ENCODE data around the gene MGLL. TPM values are rescaled to one million over a fixed set of nuclear protein-coding genes. Genes with fewer than 3 reads are reported as not detected.

The MGLL gene
- total and polyA plus RNA-seq, 8 donors, result 10.5 to 118 (median 37.9) TPM

DNA sequence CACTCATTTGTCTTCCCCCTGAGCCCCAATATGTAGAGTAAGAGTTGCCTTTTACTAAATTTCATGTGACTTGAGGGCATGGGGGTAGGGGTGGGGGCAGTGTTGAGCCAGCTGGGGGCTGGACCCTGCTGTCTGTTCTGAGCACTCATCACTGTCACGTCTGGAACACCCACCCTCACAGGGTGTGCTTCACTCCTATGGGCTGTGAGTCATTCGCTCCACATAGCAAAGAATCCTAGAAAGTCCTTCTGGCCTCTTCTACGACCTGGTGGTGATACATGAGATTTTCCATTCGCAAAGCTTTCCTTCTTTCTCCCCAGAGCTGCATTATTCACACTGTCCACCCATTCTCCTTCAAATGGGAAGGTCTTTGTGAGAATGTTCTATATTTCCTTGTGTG lies 43.6 kb upstream of the MGLL start:
- Histone ChIP-seq H3K9me3 (no peaks in the 10 kb centered on the region), H3K36me3 (no peaks in the 10 kb centered on the region), H3K27me3 (no peaks in the 10 kb centered on the region), H3K4me3 (no peak overlapping the region), H3K4me1 (no peaks in the 10 kb centered on the region), H3K27ac (no peak overlapping the region)
- intact Hi-C loops (cut with DNase I; ENCODE audit: low total_unique reads), result no loop called here
- WGBS, 5 donors, result 74 to 80% (median 77%) methylated on average over 4 of the region's 4 CpGs
- no peak for DNase-seq
- no peak for TF ChIP-seq POLR2A (IDR thresholded peaks at IDR 0.05)
- no peak for TF ChIP-seq EP300 (IDR thresholded peaks at IDR 0.05)
- no peak for TF ChIP-seq CTCF (IDR thresholded peaks at IDR 0.05)
- no peak for TF ChIP-seq POLR2AphosphoS5 (IDR thresholded peaks at IDR 0.05)

DNA sequence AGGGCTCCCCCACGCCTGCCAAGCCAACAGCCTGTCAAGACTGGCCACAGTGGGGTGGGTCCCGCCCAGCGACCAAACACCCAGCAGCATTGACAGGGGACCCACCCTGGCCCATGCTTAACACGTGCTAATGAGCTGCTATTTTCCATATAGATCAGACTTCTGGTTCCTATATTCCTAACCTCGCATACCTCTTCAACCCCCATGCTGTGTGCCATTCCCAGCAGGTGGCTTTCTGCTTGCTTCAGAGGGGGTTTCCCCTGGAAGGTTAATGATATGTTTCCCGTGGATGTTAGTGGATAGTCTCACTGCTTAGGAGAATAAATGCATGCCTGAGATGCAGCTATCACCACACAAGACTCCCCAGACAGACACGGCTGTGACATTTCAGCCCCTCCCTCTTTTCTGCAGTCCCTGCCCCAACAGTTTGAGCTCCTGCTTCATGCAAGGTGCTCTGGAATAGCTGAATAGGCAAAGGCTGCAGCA lies 37.9 kb upstream of the MGLL start:
- DNase-seq, result no peak
- TF ChIP-seq POLR2A (IDR thresholded peaks at IDR 0.05) (no peak), CTCF (IDR thresholded peaks at IDR 0.05) (no peak)
- H3K36me3 ChIP-seq, result no peaks in the 10 kb centered on the region
- 49 to 54% (median 52%) methylated on average over 7 of the region's 7 CpGs for WGBS, 5 donors
- H3K4me1 ChIP-seq, result no peaks in the 10 kb centered on the region
- intact Hi-C loops (cut with DNase I; ENCODE audit: low total_unique reads), result no loop called here
- no peak overlapping the region for H3K4me3 ChIP-seq
- no peak overlapping the region for H3K27ac ChIP-seq
- no peaks in the 10 kb centered on the region for H3K27me3 ChIP-seq
- H3K9me3 ChIP-seq, result no peaks in the 10 kb centered on the region

DNA sequence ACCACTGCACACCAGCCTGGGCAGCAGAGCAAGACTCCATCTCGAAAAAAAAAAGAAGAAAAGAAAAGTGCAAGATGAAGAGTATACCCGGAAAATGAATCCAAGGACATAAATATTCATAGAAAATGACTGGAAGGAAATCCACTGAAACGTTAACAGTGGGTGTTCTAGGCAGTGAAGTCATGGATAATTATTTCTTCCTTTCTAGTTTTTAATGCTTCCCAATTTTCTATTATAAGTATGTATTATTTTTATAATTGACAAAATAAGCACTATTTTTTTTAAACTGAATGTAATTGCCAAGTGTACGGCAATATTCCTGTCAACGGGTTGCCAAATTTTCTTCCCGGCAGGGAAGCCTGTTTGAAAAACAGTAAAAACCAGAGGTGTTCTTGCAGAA lies 37.4 kb upstream of the MGLL start:
- no peak for TF ChIP-seq POLR2A (IDR thresholded peaks at IDR 0.05)
- TF ChIP-seq POLR2AphosphoS5 (IDR thresholded peaks at IDR 0.05), result no peak
- TF ChIP-seq EP300 (IDR thresholded peaks at IDR 0.05), result no peak
- no peak for TF ChIP-seq CTCF (IDR thresholded peaks at IDR 0.05)
- no peak overlapping the region for H3K4me3 ChIP-seq
- 79 to 90% (median 88%) methylated on average over 6 of the region's 6 CpGs for WGBS, 5 donors
- H3K9me3 ChIP-seq, result no peaks in the 10 kb centered on the region
- no peaks in the 10 kb centered on the region for H3K36me3 ChIP-seq
- H3K27me3 ChIP-seq, result no peaks in the 10 kb centered on the region
- H3K27ac ChIP-seq, result no peak overlapping the region
- no peak for DNase-seq
- intact Hi-C loops (cut with DNase I; ENCODE audit: low total_unique reads), result no loop called here
- H3K4me1 ChIP-seq, result no peaks in the 10 kb centered on the region

DNA sequence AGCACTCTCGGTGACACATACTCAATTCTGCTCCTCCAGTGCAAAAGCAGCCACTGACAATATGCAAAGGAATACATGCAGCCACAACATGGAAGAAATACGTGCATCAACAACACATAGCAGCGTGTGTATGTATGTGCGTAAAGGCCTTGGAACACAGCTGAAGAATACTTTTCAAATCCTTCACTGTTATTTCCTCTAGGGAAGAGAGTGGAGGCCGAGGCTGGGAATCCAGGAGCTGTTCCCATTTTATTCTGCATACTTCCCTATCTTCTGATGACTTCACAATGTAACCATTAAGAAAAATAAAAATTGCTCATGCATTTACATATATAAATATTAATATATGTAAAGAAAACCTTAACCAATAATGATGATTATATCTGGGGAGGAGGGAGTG lies 36.6 kb upstream of the MGLL start:
- H3K27me3 ChIP-seq, result no peaks in the 10 kb centered on the region
- no peak overlapping the region for H3K27ac ChIP-seq
- TF ChIP-seq EP300 (IDR thresholded peaks at IDR 0.05) (no peak), POLR2AphosphoS5 (IDR thresholded peaks at IDR 0.05) (no peak), CTCF (IDR thresholded peaks at IDR 0.05) (no peak), POLR2A (IDR thresholded peaks at IDR 0.05) (no peak)
- no peak overlapping the region for H3K4me3 ChIP-seq
- DNase-seq, result no peak
- H3K4me1 ChIP-seq, result no peaks in the 10 kb centered on the region
- no peaks in the 10 kb centered on the region for H3K36me3 ChIP-seq
- intact Hi-C loops (cut with DNase I; ENCODE audit: low total_unique reads), result no loop called here
- no peaks in the 10 kb centered on the region for H3K9me3 ChIP-seq
- WGBS, 5 donors, result 74 to 90% (median 86%) methylated on average over 5 of the region's 5 CpGs
